Loucy (cell line): Measurements from ENCODE around the gene HIRIP3.

Source experiments
- H2AFZ ChIP-seq: fragments of 200-600 bp; sonication (generic); 2 replicates; pipeline ENCODE4 v1.6.0; 2016; ENCODE audit warnings: antibody characterized with exemption, mild to moderate bottlenecking, low read length, moderate library complexity
- H3F3A ChIP-seq: fragments of 200-600 bp; 2 replicates; pipeline ENCODE4 v1.6.0; 2016; ENCODE audit warnings: antibody characterized with exemption, low read depth, mild to moderate bottlenecking
- H3K27me3 ChIP-seq: fragments of 200-600 bp; sonication (generic); 2 replicates; pipeline ENCODE4 v1.6.1; 2014; ENCODE audit warnings: low read length, mild to moderate bottlenecking; ENCODE audit not compliant: insufficient read depth, poor library complexity, severe bottlenecking
- H3K36me3 ChIP-seq: fragments of 200-600 bp; sonication (generic); 2 replicates; pipeline ENCODE4 v1.6.1; 2016; ENCODE audit warnings: low read length; ENCODE audit not compliant: insufficient read depth
- H3K4me1 ChIP-seq: fragments of 200-600 bp; sonication (generic); 2 replicates; pipeline ENCODE4 v1.5.1; 2014; ENCODE audit warnings: low read length, mild to moderate bottlenecking; ENCODE audit not compliant: insufficient read depth, poor library complexity, severe bottlenecking
- H3K4me2 ChIP-seq: fragments of 200-600 bp; sonication (generic); 2 replicates; pipeline ENCODE4 v1.6.0; 2014; ENCODE audit warnings: antibody characterized with exemption, low read length, low read depth, mild to moderate bottlenecking; ENCODE audit not compliant: poor library complexity, severe bottlenecking
- H3K4me3 ChIP-seq: fragments of 200-600 bp; sonication (generic); 2 replicates; pipeline ENCODE4 v1.5.1; 2014; ENCODE audit warnings: low read length, mild to moderate bottlenecking, mixed read lengths; ENCODE audit not compliant: poor library complexity, severe bottlenecking
- H3K79me2 ChIP-seq: fragments of 200-600 bp; sonication (generic); 2 replicates; pipeline ENCODE4 v1.6.1; 2014; ENCODE audit warnings: low read length; ENCODE audit not compliant: insufficient read depth
- H3K9ac ChIP-seq: fragments of 200-600 bp; sonication (generic); 2 replicates; pipeline ENCODE4 v1.6.0; 2014; ENCODE audit warnings: mild to moderate bottlenecking, low read depth, low read length, moderate library complexity; ENCODE audit not compliant: poor library complexity, severe bottlenecking
- H3K9me2 ChIP-seq: fragments of 200-600 bp; sonication (generic); replicated peaks from 2 replicates; pipeline ENCODE4 v1.6.1; 2016; ENCODE audit warnings: low read depth, low read length, mixed read lengths
- H3K9me3 ChIP-seq: fragments of 200-600 bp; sonication (generic); 2 replicates; pipeline ENCODE4 v1.6.1; 2014; ENCODE audit warnings: mild to moderate bottlenecking, antibody characterized with exemption, low read length, low read depth; ENCODE audit not compliant: insufficient read depth
- H4K20me1 ChIP-seq: fragments of 200-600 bp; sonication (generic); 2 replicates; pipeline ENCODE4 v1.6.0; 2014; ENCODE audit warnings: antibody characterized with exemption, low read length, mild to moderate bottlenecking; ENCODE audit not compliant: insufficient read depth, poor library complexity, severe bottlenecking
- EZH2phosphoT487 ChIP-seq: fragments of 200-600 bp; IDR thresholded peaks from 2 replicates; pipeline ENCODE4 v1.6.1; 2018; ENCODE audit warnings: antibody characterized with exemption, mild to moderate bottlenecking, moderate library complexity, borderline replicate concordance
- TF ChIP-seq, protein P1 (sequence below): fragments of 200-600 bp; sonication (generic); conservative IDR thresholded peaks from 2 replicates; pipeline ENCODE4 v1.5.1; 2014; ENCODE audit warnings: mild to moderate bottlenecking, antibody characterized with exemption, low read length

HIRIP3 gene

GRCh38 chr16:30031477-30031918, 36.1 kb upstream of the HIRIP3 start:
- Histone ChIP-seq H3K9me3 (no peaks in the 10 kb centered on the region), H3K4me2 (peak overlapping the region; percentile 63), H2AFZ (no peak overlapping the region), H3K9ac (peak overlapping the region; percentile 24), H3K9me2 (no peaks in the 10 kb centered on the region), H4K20me1 (no peaks in the 10 kb centered on the region), H3K4me3 (peak overlapping the region; percentile 53), H3K79me2 (no peaks in the 10 kb centered on the region), H3K36me3 (no peaks in the 10 kb centered on the region), H3K27me3 (no peaks in the 10 kb centered on the region), H3K4me1 (peaks cover 12% of the 10 kb centered on the region), H3F3A (no peaks in the 10 kb centered on the region)
- no peak for TF ChIP-seq EZH2phosphoT487
- TF ChIP-seq, protein P1, sequence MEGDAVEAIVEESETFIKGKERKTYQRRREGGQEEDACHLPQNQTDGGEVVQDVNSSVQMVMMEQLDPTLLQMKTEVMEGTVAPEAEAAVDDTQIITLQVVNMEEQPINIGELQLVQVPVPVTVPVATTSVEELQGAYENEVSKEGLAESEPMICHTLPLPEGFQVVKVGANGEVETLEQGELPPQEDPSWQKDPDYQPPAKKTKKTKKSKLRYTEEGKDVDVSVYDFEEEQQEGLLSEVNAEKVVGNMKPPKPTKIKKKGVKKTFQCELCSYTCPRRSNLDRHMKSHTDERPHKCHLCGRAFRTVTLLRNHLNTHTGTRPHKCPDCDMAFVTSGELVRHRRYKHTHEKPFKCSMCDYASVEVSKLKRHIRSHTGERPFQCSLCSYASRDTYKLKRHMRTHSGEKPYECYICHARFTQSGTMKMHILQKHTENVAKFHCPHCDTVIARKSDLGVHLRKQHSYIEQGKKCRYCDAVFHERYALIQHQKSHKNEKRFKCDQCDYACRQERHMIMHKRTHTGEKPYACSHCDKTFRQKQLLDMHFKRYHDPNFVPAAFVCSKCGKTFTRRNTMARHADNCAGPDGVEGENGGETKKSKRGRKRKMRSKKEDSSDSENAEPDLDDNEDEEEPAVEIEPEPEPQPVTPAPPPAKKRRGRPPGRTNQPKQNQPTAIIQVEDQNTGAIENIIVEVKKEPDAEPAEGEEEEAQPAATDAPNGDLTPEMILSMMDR, result no peak

GRCh38 chr16:30030841-30031413, 35.5 kb upstream of the HIRIP3 start, which contains the start of gene TLCD3B:
TLCD3B (minus strand) TSS chr16:30031271; CDS start chr16:30030527, 744 bp downstream.
- no peak for TF ChIP-seq EZH2phosphoT487
- TF ChIP-seq, protein P1, result no peak
- Histone ChIP-seq H4K20me1 (no peaks in the 10 kb centered on the region), H3K4me1 (peaks cover 12% of the 10 kb centered on the region), H3K4me2 (peak within 1 kb of the TSS; percentile 63), H3K36me3 (no peaks in the 10 kb centered on the region), H2AFZ (no peak within 1 kb of the TSS), H3K27me3 (no peaks in the 10 kb centered on the region), H3F3A (no peaks in the 10 kb centered on the region), H3K9me3 (no peaks in the 10 kb centered on the region), H3K9me2 (no peaks in the 10 kb centered on the region), H3K79me2 (no peaks in the 10 kb centered on the region), H3K9ac (peak within 1 kb of the TSS; percentile 24), H3K4me3 (peak within 1 kb of the TSS; percentile 53)

GRCh38 chr16:30030011-30030685, 34.7 kb upstream of the HIRIP3 start:
- Histone ChIP-seq H3K4me3 (no peak overlapping the region), H3K9ac (no peak overlapping the region), H3K4me2 (no peak overlapping the region), H3K27me3 (no peaks in the 10 kb centered on the region), H3K36me3 (no peaks in the 10 kb centered on the region), H3K4me1 (peaks cover 12% of the 10 kb centered on the region), H3K9me2 (no peaks in the 10 kb centered on the region), H3K79me2 (no peaks in the 10 kb centered on the region), H2AFZ (no peak overlapping the region), H3F3A (no peaks in the 10 kb centered on the region), H3K9me3 (no peaks in the 10 kb centered on the region), H4K20me1 (no peaks in the 10 kb centered on the region)
- TF ChIP-seq, protein P1, result no peak
- no peak for TF ChIP-seq EZH2phosphoT487
